HEK293 (cell line): ENCODE data around the gene RFNG.

Experiments
- CTCF ChIA-PET: fragments of 350-600 bp; formaldehyde crosslinking; extraction: SDS; loops from one replicate; lab custom pipeline; 2021; ENCODE audit warnings: antibody characterized with exemption; lab: Yijun Ruan, JAX
- POLR2A ChIA-PET: fragments of 300-600 bp; formaldehyde crosslinking; extraction: SDS; loops from one replicate; lab custom pipeline; 2020; ENCODE audit warnings: antibody characterized with exemption, inconsistent platforms; lab: Yijun Ruan, JAX
- H3K27ac ChIP-seq: fragments of 200-500 bp; sonication (Bioruptor generic); 2 replicates; pipeline ENCODE4 v1.5.1; 2014; ENCODE audit warnings: low read depth, low read length, control low read depth, inconsistent platforms; ENCODE audit errors: extremely low read depth
- H3K36me3 ChIP-seq, 2 experiments: fragments of 200-500 bp in 1 of 2; sonication (Bioruptor generic) in 1 of 2; 1 replicate in 1 of 2; 2 replicates in 1 of 2; pipeline ENCODE4 v1.5.1; 2014 to 2017; ENCODE audit warnings: inconsistent platforms in 2 of 2, low read length in 2 of 2; ENCODE audit not compliant: control insufficient read depth in 2 of 2, insufficient read depth in 1 of 2
- H3K4me1 ChIP-seq: fragments of 200-500 bp; sonication (Bioruptor generic); 2 replicates; pipeline ENCODE4 v1.5.1; 2014; ENCODE audit warnings: mild to moderate bottlenecking, low read length, inconsistent platforms; ENCODE audit not compliant: control insufficient read depth, insufficient read depth
- H3K4me3 ChIP-seq: 2 replicates; pipeline ENCODE4 v1.5.1; 2011; ENCODE audit warnings: low read depth, mild to moderate bottlenecking, control low read depth, low read length, moderate library complexity
- H3K9me3 ChIP-seq: fragments of 200-500 bp; sonication (Bioruptor generic); 2 replicates; pipeline ENCODE4 v1.5.1; 2014; ENCODE audit warnings: low read depth, low read length, inconsistent platforms; ENCODE audit not compliant: control insufficient read depth, insufficient read depth
- EGR2 ChIP-seq: fragments of 450-650 bp; formaldehyde crosslinking; IDR thresholded peaks from 2 replicates; pipeline ENCODE4 v1.5.1; 2016; ENCODE audit warnings: low read depth, missing biosample characterization, missing genetic modification characterization
- GLIS1 ChIP-seq: fragments of 450-650 bp; formaldehyde crosslinking; IDR thresholded peaks from 2 replicates; pipeline ENCODE4 v1.5.1; 2016; ENCODE audit warnings: missing biosample characterization, missing genetic modification characterization
- GLIS2 ChIP-seq: fragments of 450-650 bp; formaldehyde crosslinking; IDR thresholded peaks from 2 replicates; pipeline ENCODE4 v1.5.1; 2016; ENCODE audit warnings: missing biosample characterization, missing genetic modification characterization
- KLF16 ChIP-seq: fragments of 450-650 bp; formaldehyde crosslinking; IDR thresholded peaks from 2 replicates; pipeline ENCODE4 v1.5.1; 2017; ENCODE audit warnings: missing biosample characterization, missing genetic modification characterization
- MYNN ChIP-seq: fragments of 450-650 bp; formaldehyde crosslinking; IDR thresholded peaks from 2 replicates; pipeline ENCODE4 v1.5.1; 2016; ENCODE audit warnings: missing biosample characterization, missing genetic modification characterization, borderline replicate concordance
- OVOL3 ChIP-seq: fragments of 450-650 bp; formaldehyde crosslinking; IDR thresholded peaks from 2 replicates; pipeline ENCODE4 v1.5.1; 2016; ENCODE audit warnings: missing biosample characterization, missing genetic modification characterization
- REPIN1 ChIP-seq: fragments of 450-650 bp; formaldehyde crosslinking; IDR thresholded peaks from 2 replicates; pipeline ENCODE4 v1.5.1; 2017; ENCODE audit warnings: missing biosample characterization, missing genetic modification characterization, low read depth
- ZBTB21 ChIP-seq: fragments of 450-650 bp; formaldehyde crosslinking; IDR thresholded peaks from 2 replicates; pipeline ENCODE4 v1.5.1; 2017; ENCODE audit warnings: missing biosample characterization, missing genetic modification characterization
- ZBTB7A ChIP-seq: fragments of 450-650 bp; formaldehyde crosslinking; IDR thresholded peaks from 2 replicates; pipeline ENCODE4 v1.5.1; 2016; ENCODE audit warnings: low read depth, missing biosample characterization, missing genetic modification characterization
- ZFHX2 ChIP-seq: fragments of 450-650 bp; formaldehyde crosslinking; conservative IDR thresholded peaks from 2 replicates; pipeline ENCODE4 v1.5.1; 2016; ENCODE audit warnings: missing biosample characterization, missing genetic modification characterization
- ZIC2 ChIP-seq: fragments of 450-650 bp; formaldehyde crosslinking; IDR thresholded peaks from 2 replicates; pipeline ENCODE4 v1.5.1; 2016; ENCODE audit warnings: missing biosample characterization, missing genetic modification characterization
- ZNF10 ChIP-seq: fragments of 450-650 bp; formaldehyde crosslinking; IDR thresholded peaks from 2 replicates; pipeline ENCODE4 v1.5.1; 2017; ENCODE audit warnings: missing biosample characterization, missing genetic modification characterization
- ZNF138 ChIP-seq: fragments of 450-650 bp; formaldehyde crosslinking; IDR thresholded peaks from 2 replicates; pipeline ENCODE4 v1.5.1; 2016; ENCODE audit warnings: missing biosample characterization, missing genetic modification characterization, borderline replicate concordance
- ZNF16 ChIP-seq: fragments of 450-650 bp; formaldehyde crosslinking; IDR thresholded peaks from 2 replicates; pipeline ENCODE4 v1.5.1; 2016; ENCODE audit warnings: low read depth, missing biosample characterization, missing genetic modification characterization
- ZNF248 ChIP-seq: fragments of 450-650 bp; formaldehyde crosslinking; IDR thresholded peaks from 2 replicates; pipeline ENCODE4 v1.5.1; 2017; ENCODE audit warnings: missing biosample characterization, missing genetic modification characterization
- ZNF354C ChIP-seq: fragments of 450-650 bp; formaldehyde crosslinking; IDR thresholded peaks from 2 replicates; pipeline ENCODE4 v1.5.1; 2016; ENCODE audit warnings: missing biosample characterization, missing genetic modification characterization, low read depth, borderline replicate concordance
- ZNF433 ChIP-seq: fragments of 450-650 bp; formaldehyde crosslinking; IDR thresholded peaks from 2 replicates; pipeline ENCODE4 v1.5.1; 2016; ENCODE audit warnings: missing biosample characterization, missing genetic modification characterization, low read depth
- ZNF514 ChIP-seq: fragments of 450-650 bp; formaldehyde crosslinking; IDR thresholded peaks from 2 replicates; pipeline ENCODE4 v1.5.1; 2016; ENCODE audit warnings: missing biosample characterization, missing genetic modification characterization
- ZNF596 ChIP-seq: fragments of 450-650 bp; IDR thresholded peaks from 2 replicates; pipeline ENCODE4 v1.5.0; 2018; ENCODE audit warnings: missing biosample characterization, mild to moderate bottlenecking, missing genetic modification characterization, moderate library complexity
- ZNF600 ChIP-seq: fragments of 450-650 bp; formaldehyde crosslinking; IDR thresholded peaks from 2 replicates; pipeline ENCODE4 v1.5.1; 2016; ENCODE audit warnings: missing biosample characterization, missing genetic modification characterization
- ZNF658 ChIP-seq: fragments of 450-650 bp; formaldehyde crosslinking; IDR thresholded peaks from 2 replicates; pipeline ENCODE4; 2016; ENCODE audit warnings: missing biosample characterization, missing genetic modification characterization
- ZNF670 ChIP-seq: fragments of 450-650 bp; formaldehyde crosslinking; IDR thresholded peaks from 2 replicates; pipeline ENCODE4 v1.5.1; 2016; ENCODE audit warnings: missing biosample characterization, missing genetic modification characterization, low read depth
- ZNF677 ChIP-seq: fragments of 450-650 bp; IDR thresholded peaks from 2 replicates; pipeline ENCODE4 v1.5.0; 2018; ENCODE audit warnings: missing biosample characterization, mild to moderate bottlenecking, missing genetic modification characterization, moderate library complexity
- TF ChIP-seq, protein P1 (sequence below): sonication (generic); formaldehyde crosslinking; IDR thresholded peaks from 2 replicates; pipeline ENCODE4 v1.8.1; 2022; ENCODE audit warnings: mild to moderate bottlenecking, moderate library complexity, missing genetic modification reagents
- TF ChIP-seq, protein P2 (sequence below): fragments of 450-650 bp; formaldehyde crosslinking; conservative IDR thresholded peaks from 2 replicates; pipeline ENCODE4 v1.5.1; 2016; ENCODE audit warnings: low read depth, missing biosample characterization, missing genetic modification characterization
- TF ChIP-seq, protein P3 (sequence below): fragments of 450-650 bp; formaldehyde crosslinking; IDR thresholded peaks from 2 replicates; pipeline ENCODE4; 2016; ENCODE audit warnings: missing biosample characterization, missing genetic modification characterization

Gene RFNG

DNA sequence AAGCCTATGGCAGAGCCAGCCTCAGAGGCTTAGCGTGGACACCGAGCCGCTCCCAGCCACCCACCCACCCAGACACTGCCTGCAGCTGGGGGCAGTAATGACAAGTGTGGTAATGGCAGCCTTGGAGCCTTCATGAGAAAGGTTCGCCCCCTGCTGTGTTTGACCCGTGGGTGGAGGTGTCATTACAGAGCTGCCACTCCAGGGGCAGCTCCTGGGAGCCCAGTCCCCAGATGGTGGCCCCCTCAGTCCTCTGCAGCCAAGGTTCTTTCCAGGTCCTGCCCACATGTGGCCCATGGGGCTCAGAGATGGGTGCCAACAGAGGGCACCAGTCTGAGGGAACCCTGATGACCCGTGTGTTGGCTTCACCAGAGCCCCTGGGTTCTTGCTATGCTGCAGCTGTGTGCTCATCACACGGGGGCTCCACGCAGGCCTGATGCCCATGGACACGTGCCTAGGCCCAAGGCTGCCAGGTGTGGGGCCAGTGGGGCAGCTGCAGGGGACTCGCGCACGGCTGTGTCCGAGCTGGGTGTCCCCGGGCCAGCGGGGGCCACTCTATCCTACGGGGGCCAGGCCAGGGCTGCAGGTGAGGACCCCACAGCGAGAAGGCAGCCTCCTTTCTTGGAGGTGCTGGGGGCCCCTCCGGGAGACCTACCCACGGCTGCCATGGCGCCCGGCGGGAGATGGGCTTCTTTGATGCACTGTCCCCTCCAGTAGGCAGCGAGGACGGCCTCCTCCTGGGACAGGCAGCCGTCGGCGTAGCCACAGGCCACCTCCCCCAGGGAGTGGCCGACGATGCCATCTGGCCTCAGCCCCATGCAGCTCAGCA is 38.3 kb upstream of the RFNG start:
- Histone ChIP-seq H3K4me1 (no peaks in the 10 kb centered on the region), H3K27ac (no peak overlapping the region), H3K36me3 (peaks cover 28 to 97% of the 10 kb centered on the region in 2 experiments), H3K4me3 (no peak overlapping the region), H3K9me3 (no peaks in the 10 kb centered on the region)
- TF ChIP-seq GLIS2 (tag by site-specific recombination) (peak; percentile 78), ZNF670 (tag by site-specific recombination) (no peak), ZNF596 (no peak), ZBTB7A (no peak), OVOL3 (tag by site-specific recombination) (no peak), ZBTB21 (no peak), GLIS1 (tag by site-specific recombination) (peak; percentile 91), ZFHX2 (peak; percentile 64), KLF16 (tag by site-specific recombination) (no peak), ZNF138 (no peak), ZNF677 (no peak), EGR2 (tag by site-specific recombination) (peak; percentile 90), ZIC2 (tag by site-specific recombination) (peak; percentile 85), ZNF354C (tag by site-specific recombination) (no peak), ZNF514 (no peak)
- TF ChIP-seq, protein P1, sequence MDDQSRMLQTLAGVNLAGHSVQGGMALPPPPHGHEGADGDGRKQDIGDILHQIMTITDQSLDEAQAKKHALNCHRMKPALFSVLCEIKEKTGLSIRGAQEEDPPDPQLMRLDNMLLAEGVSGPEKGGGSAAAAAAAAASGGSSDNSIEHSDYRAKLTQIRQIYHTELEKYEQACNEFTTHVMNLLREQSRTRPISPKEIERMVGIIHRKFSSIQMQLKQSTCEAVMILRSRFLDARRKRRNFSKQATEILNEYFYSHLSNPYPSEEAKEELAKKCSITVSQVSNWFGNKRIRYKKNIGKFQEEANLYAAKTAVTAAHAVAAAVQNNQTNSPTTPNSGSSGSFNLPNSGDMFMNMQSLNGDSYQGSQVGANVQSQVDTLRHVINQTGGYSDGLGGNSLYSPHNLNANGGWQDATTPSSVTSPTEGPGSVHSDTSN (CRISPR knock-in tag), result no peak
- TF ChIP-seq, protein P2, sequence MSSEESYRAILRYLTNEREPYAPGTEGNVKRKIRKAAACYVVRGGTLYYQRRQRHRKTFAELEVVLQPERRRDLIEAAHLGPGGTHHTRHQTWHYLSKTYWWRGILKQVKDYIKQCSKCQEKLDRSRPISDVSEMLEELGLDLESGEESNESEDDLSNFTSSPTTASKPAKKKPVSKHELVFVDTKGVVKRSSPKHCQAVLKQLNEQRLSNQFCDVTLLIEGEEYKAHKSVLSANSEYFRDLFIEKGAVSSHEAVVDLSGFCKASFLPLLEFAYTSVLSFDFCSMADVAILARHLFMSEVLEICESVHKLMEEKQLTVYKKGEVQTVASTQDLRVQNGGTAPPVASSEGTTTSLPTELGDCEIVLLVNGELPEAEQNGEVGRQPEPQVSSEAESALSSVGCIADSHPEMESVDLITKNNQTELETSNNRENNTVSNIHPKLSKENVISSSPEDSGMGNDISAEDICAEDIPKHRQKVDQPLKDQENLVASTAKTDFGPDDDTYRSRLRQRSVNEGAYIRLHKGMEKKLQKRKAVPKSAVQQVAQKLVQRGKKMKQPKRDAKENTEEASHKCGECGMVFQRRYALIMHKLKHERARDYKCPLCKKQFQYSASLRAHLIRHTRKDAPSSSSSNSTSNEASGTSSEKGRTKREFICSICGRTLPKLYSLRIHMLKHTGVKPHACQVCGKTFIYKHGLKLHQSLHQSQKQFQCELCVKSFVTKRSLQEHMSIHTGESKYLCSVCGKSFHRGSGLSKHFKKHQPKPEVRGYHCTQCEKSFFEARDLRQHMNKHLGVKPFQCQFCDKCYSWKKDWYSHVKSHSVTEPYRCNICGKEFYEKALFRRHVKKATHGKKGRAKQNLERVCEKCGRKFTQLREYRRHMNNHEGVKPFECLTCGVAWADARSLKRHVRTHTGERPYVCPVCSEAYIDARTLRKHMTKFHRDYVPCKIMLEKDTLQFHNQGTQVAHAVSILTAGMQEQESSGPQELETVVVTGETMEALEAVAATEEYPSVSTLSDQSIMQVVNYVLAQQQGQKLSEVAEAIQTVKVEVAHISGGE (tag by site-specific recombination), result no peak
- TF ChIP-seq, protein P3, sequence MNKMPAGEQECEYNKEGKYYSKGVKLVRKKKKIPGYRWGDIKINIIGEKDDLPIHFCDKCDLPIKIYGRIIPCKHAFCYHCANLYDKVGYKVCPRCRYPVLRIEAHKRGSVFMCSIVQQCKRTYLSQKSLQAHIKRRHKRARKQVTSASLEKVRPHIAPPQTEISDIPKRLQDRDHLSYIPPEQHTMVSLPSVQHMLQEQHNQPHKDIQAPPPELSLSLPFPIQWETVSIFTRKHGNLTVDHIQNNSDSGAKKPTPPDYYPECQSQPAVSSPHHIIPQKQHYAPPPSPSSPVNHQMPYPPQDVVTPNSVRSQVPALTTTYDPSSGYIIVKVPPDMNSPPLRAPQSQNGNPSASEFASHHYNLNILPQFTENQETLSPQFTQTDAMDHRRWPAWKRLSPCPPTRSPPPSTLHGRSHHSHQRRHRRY, result no peak
- ChIA-PET POLR2A (interaction anchor here (0.5 to 2.3 kb wide), 9 partner anchors 14 to 803 kb away, joined by 3 to 9 read pairs (median 4); partner anchors contain the start of gene DCXR), CTCF (no interaction called here)

DNA sequence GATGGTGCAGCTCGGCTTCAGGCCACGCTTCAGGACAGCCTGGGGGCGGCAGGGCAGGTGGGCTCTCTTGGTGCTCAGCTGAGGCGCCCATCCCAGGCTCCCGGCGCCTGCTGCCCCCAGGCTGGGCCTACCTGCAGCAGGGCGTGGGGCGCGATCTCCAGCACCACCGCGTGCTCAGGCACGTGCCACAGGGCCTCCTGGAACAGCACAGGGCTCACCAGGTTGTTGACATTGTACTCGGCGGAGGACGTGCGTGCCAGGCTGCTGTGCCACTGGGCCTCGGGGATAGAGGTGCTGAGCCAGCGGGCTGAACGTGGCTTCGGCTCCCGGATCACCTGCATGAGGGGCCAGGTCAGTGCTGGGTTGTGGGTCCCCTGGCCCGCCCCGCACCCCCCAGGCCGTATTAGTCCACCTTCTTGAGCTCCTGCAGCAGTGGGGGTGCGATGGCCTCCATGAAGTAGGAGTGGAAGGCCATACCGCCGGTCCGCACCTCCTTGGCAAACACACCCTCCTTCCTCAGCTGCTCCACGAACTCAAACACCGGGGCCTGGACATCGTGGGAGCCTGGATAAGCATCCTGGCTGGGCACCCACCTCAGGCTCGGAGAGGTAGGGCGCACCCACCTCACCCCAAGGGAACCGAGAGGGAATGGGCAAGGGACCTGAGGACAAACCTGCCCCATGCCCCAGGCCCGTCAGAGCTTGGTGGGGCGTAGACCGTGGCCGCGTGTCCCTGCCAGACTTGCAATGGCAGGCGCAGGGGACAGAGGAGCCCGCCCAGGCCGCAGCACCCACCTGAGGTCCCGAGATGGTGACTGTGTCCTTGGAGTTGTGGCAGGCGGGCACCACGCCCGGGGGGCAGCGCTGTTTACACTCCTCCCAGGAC is 37.5 kb upstream of the RFNG start:
- POLR2A ChIA-PET, result interaction anchor here (0.5 to 2.3 kb wide), 7 partner anchors 13 to 101 kb away, joined by 3 to 9 read pairs (median 4); partner anchors contain the start of genes CENPX and LRRC45
- CTCF ChIA-PET, result interaction anchor here (0.6 kb wide), 1 partner anchor 34 kb away, joined by 3 read pairs; no protein-coding TSS in a partner anchor
- H3K27ac ChIP-seq, result 0 out of 2 replicates have a peak overlapping the region, but pooled peaks have one; percentile 16
- TF ChIP-seq ZNF248, result no peak
- TF ChIP-seq ZNF16 (tag by site-specific recombination), result no peak
- TF ChIP-seq ZNF600 (tag by site-specific recombination), result peak; percentile 70
- TF ChIP-seq ZNF433, result no peak
- no peak for TF ChIP-seq ZNF658
- no peak for TF ChIP-seq REPIN1
- TF ChIP-seq ZNF10 (tag by site-specific recombination), result peak; percentile 53; the same call in 1 of the 2 replicates
- no peak for TF ChIP-seq MYNN (tag by site-specific recombination)
- TF ChIP-seq, protein P1 (CRISPR knock-in tag), result 0 out of 2 replicates have a peak, but pooled peaks have one; percentile 26

More for the DNA sequence above, 37.5 kb upstream of the RFNG start:
- Histone ChIP-seq H3K9me3 (no peaks in the 10 kb centered on the region), H3K4me3 (no peak overlapping the region), H3K4me1 (no peaks in the 10 kb centered on the region), H3K36me3 (peaks cover 30 to 100% of the 10 kb centered on the region in 2 experiments)
